ENCODE results near the gene RPS8.
"Not testable (repeated sequence)": the region's sequence is repeated elsewhere in the genome, so short reads cannot be mapped to it uniquely, and the experiment has no call there.

The RPS8 gene

GRCh38 chr1:44775078-44775929 is at the start of gene RPS8:
RPS8 (plus strand) TSS chr1:44775540; CDS start chr1:44775597, 57 bp downstream.
- in situ Hi-C loops (cut with MboI; ENCODE audit: low sequenced_read_pairs) = no loop called here

- in situ Hi-C loops (cut with MboI; ENCODE audit: low sequenced_read_pairs) = no loop called here
Observed at GRCh38 chr1:44730741-44731512, 44.4 kb upstream of the RPS8 start, which contains the start of gene RNU5D-1. RNU5D-1 (minus strand) TSS chr1:44731170.

GRCh38 chr1:44733365-44733764 is 42.0 kb upstream of the RPS8 start:
- in situ Hi-C loops (cut with MboI; ENCODE audit: low sequenced_read_pairs) = no loop called here

- in situ Hi-C loops (cut with MboI; ENCODE audit: low sequenced_read_pairs) = no loop called here
Observed at GRCh38 chr1:44733784-44734183, 41.6 kb upstream of the RPS8 start.

GRCh38 chr1:44735992-44736391 is 39.3 kb upstream of the RPS8 start:
- in situ Hi-C loops (cut with MboI; ENCODE audit: low sequenced_read_pairs) = no loop called here

GRCh38 chr1:44738953-44739306 is 36.4 kb upstream of the RPS8 start:
- in situ Hi-C loops (cut with MboI; ENCODE audit: low sequenced_read_pairs) = not testable (repeated sequence)

GRCh38 chr1:44739307-44740178 is 35.8 kb upstream of the RPS8 start, which contains the start of gene KIF2C:
KIF2C (plus strand) TSS chr1:44739837; CDS start chr1:44739933, 96 bp downstream.
- in situ Hi-C loops (cut with MboI; ENCODE audit: low sequenced_read_pairs) = no loop called here

GRCh38 chr1:44740179-44740617 is 35.1 kb upstream of the RPS8 start:
- in situ Hi-C loops (cut with MboI; ENCODE audit: low sequenced_read_pairs) = no loop called here

- in situ Hi-C loops (cut with MboI; ENCODE audit: low sequenced_read_pairs) = no loop called here
Observed at GRCh38 chr1:44743211-44743610, 32.1 kb upstream of the RPS8 start.

- in situ Hi-C loops (cut with MboI; ENCODE audit: low sequenced_read_pairs) = no loop called here
Observed at GRCh38 chr1:44747878-44748277, 27.5 kb upstream of the RPS8 start.

GRCh38 chr1:44757420-44757819 is 17.9 kb upstream of the RPS8 start:
- in situ Hi-C loops (cut with MboI; ENCODE audit: low sequenced_read_pairs) = no loop called here

- in situ Hi-C loops (cut with MboI; ENCODE audit: low sequenced_read_pairs) = no loop called here
Observed at GRCh38 chr1:44759077-44759476, 16.3 kb upstream of the RPS8 start.

- in situ Hi-C loops (cut with MboI; ENCODE audit: low sequenced_read_pairs) = no loop called here
Observed at GRCh38 chr1:44760876-44761275, 14.5 kb upstream of the RPS8 start.

GRCh38 chr1:44766421-44766820 is 8.9 kb upstream of the RPS8 start:
- in situ Hi-C loops (cut with MboI; ENCODE audit: low sequenced_read_pairs) = not testable (repeated sequence)

- in situ Hi-C loops (cut with MboI; ENCODE audit: low sequenced_read_pairs) = no loop called here
Observed at GRCh38 chr1:44775930-44776729, 790 bp downstream of the RPS8 start.

- in situ Hi-C loops (cut with MboI; ENCODE audit: low sequenced_read_pairs) = no loop called here
Observed at GRCh38 chr1:44776730-44777068, 1.4 kb downstream of the RPS8 start.

GRCh38 chr1:44777547-44777946 is 2.2 kb downstream of the RPS8 start:
- in situ Hi-C loops (cut with MboI; ENCODE audit: low sequenced_read_pairs) = no loop called here

- in situ Hi-C loops (cut with MboI; ENCODE audit: low sequenced_read_pairs) = no loop called here
Observed at GRCh38 chr1:44777969-44778635, 2.8 kb downstream of the RPS8 start.

- in situ Hi-C loops (cut with MboI; ENCODE audit: low sequenced_read_pairs) = no loop called here
Observed at GRCh38 chr1:44778705-44779576, 3.6 kb downstream of the RPS8 start.
